Heart right ventricle (tissue), 16 donors: Measurements from ENCODE around the gene TP53I3. TPM values are rescaled to one million over a fixed set of nuclear protein-coding genes. Genes with fewer than 3 reads are reported as not detected.

Experiments
- ATAC-seq, 8 donors: fragments of 200-7000 bp; cut with Tn5 transposase; one replicate each; pipeline ENCODE4 v1.9.1; 2020; ENCODE audit warnings: mild to moderate bottlenecking in 8 of 8, moderate library complexity in 8 of 8, moderate number of reproducible peaks in 1 of 8
- DNase-seq, 2 donors: peaks; one replicate each; pipeline ENCODE4 v3.0.0-alpha.2; 2020
- H3K27ac ChIP-seq, 10 donors: fragments of 200-600 bp; sonication (generic) in 2 of 10; one replicate each; pipeline versions ENCODE4 v1.5.0 to v1.8.0; 2020 to 2022; ENCODE audit warnings: mild to moderate bottlenecking in 3 of 10
- H3K27me3 ChIP-seq, 7 donors: fragments of 200-600 bp; one replicate each; pipeline ENCODE4 v1.8.0; 2021 to 2022; ENCODE audit warnings: mild to moderate bottlenecking in 2 of 7
- H3K36me3 ChIP-seq, 9 donors: fragments of 200-600 bp; sonication (generic) in 1 of 9; one replicate each; pipeline versions ENCODE4 v1.5.0 to v1.8.0; 2020 to 2022; ENCODE audit warnings: mild to moderate bottlenecking in 2 of 9
- H3K4me1 ChIP-seq, 9 donors: fragments of 200-600 bp; sonication (generic) in 1 of 9; one replicate each; pipeline versions ENCODE4 v1.5.0 to v1.8.0; 2020 to 2022; ENCODE audit warnings: mild to moderate bottlenecking in 4 of 9
- H3K4me3 ChIP-seq, 10 donors: fragments of 200-600 bp; sonication (generic) in 2 of 10; one replicate each; pipeline versions ENCODE4 v1.5.0 to v1.8.0; 2020 to 2022; ENCODE audit warnings: mild to moderate bottlenecking in 7 of 10, moderate library complexity in 2 of 10
- H3K9me3 ChIP-seq, 11 donors: fragments of 200-600 bp in 10 of 11; sonication (generic) in 2 of 11; one replicate each; pipeline versions ENCODE4 v1.5.0 to v1.8.0; 2013 to 2022; ENCODE audit warnings: mild to moderate bottlenecking in 2 of 11, control low read depth in 1 of 11, moderate library complexity in 1 of 11
- CTCF ChIP-seq, 9 donors: fragments of 200-600 bp; sonication (generic) in 2 of 9; IDR thresholded peaks; one replicate each; pipeline versions ENCODE4 v1.5.0 to v1.8.0; 2021 to 2022; ENCODE audit warnings: antibody characterized with exemption in 9 of 9, mild to moderate bottlenecking in 5 of 9, moderate library complexity in 1 of 9
- WGBS, 2 donors: extraction: QIAGEN DNeasy Blood & Tissue Kit; methylation state at CpG; one replicate each; pipeline ENCODE4 v1.1.7; 2013; ENCODE audit warnings: inconsistent platforms in 1 of 2; 5-methylcytosine and 5-hydroxymethylcytosine counted together
- intact Hi-C, 10 donors: fragments of 100-400 bp; cut with DNase I; formaldehyde crosslinking; loops; one replicate each; pipeline versions ENCODE4 v1.11.1 to v1.14.2; 2022
- polyA plus RNA-seq, 2 donors: library from polyadenylated mRNA; stranded (reverse); fragments of 200-250 nt; gene quantifications; one replicate each; pipeline ENCODE4 v1.2.3, GENCODE V29; 2013
- total RNA-seq, 10 donors: library from RNA; stranded (reverse); fragmentation: NEBNext Ultra II Directional in 3 of 10; extraction: Animal tissue kit (Norgen Biotek cat#: 25700) in 3 of 10; gene quantifications; one replicate each; pipeline versions ENCODE4 v1.2.1 to v1.2.4, GENCODE V29; 2021 to 2023
- donor health status: Arrhythmogenic right ventricular cardiomyopathy.
- donor health status: ischemic (EF 13 %, LVEDD 7.1; RV severe dilation, severe dysfunction).
- donor health status: healthy with polysubstance abuse.
- donor health status: DM: no; HTN: yes; CAD: no.
- donor health status: DM: no; HTN: no; CAD: no.
- donor health status: ischemic (EF 25% LVEDD 6.9; RV normal size, moderate dysfunction).
- donor health status: ischemic (EF 25% LVEDD 5.7; RV mildly dilated, moderate dysfunction).
- donor health status: healthy.
- donor health status: DM: yes; HTN: yes; CAD: no.
- donor health status: Ischemic cardiomyopathy.
- donor health status: ischemic (EF 35%, LVEDD 5.7; RV mildly dilated, moderate dysfunction).
- donor health status: nonischemic (EF 11% LVEDD 7.7; RV severe dilation, severe dysfunction).
- donor health status: DM: yes; HTN: yes; CAD: no.
- donor health status: PGD.
- donor health status: ischemic (EF 29% LVEDD 5.4; RV normal size, mild dysfunction).
- donor health status: nonischemic (EF 23%, LVEDD 6.1; RV moderate dilation, normal function).

Gene TP53I3
- total and polyA plus RNA-seq, 12 donors = 8.7 to 18.3 (median 13.5) TPM

- TF ChIP-seq CTCF (IDR thresholded peaks at IDR 0.05) = no peak
- Histone ChIP-seq H3K27me3 (peaks cover 0 to 22% (median 0%) of the 10 kb centered on the region in 7 donors), H3K9me3 (no peaks in the 10 kb centered on the region), H3K27ac (peak overlapping the region in 9 of 10 donors; percentile 39 to 79 (median 58)), H3K36me3 (no peaks in the 10 kb centered on the region), H3K4me1 (peaks cover 0 to 38% (median 29%) of the 10 kb centered on the region in 9 donors), H3K4me3 (peak overlapping the region; percentile 59 to 93 (median 76))
- 3% methylated on average over 46 to 47 of the region's 47 CpGs for WGBS, 2 donors
- intact Hi-C loops = loop anchor here in 1 of 10 donors (10.0 kb wide), 1 partner anchor 116 kb away; no protein-coding TSS in a partner anchor
- ATAC-seq (peak in 6 of 8 donors; percentile 1 to 24 (median 6)), DNase-seq (peak; percentile 9 to 36)
Measured at GRCh38 chr2:24050041-24050979, 34.3 kb downstream of the TP53I3 start.

GRCh38 chr2:24049485-24050021, 35.1 kb downstream of the TP53I3 start, which contains the start of gene FKBP1B:
Gene FKBP1B (plus strand): TSS chr2:24049741. CDS start chr2:24049850, 109 bp downstream.
- H3K36me3 ChIP-seq = no peaks in the 10 kb centered on the region
- H3K27me3 ChIP-seq = peaks cover 0 to 22% (median 0%) of the 10 kb centered on the region in 7 donors
- WGBS, 2 donors = 1% methylated on average over 50 to 52 of the region's 52 CpGs
- intact Hi-C loops = loop anchor here in 3 of 10 donors (5.0 to 10.0 kb wide), 3 partner anchors 33 to 125 kb away; partner anchors contain the start of genes ATAD2B (in 1 of the 3) and TP53I3 (in 1 of the 3)
- ATAC-seq (peak; percentile 12 to 57 (median 34)), DNase-seq (peak; percentile 23 to 66)
- H3K9me3 ChIP-seq = no peaks in the 10 kb centered on the region
- peaks cover 0 to 38% (median 29%) of the 10 kb centered on the region in 9 donors for H3K4me1 ChIP-seq
- peak within 1 kb of the TSS in 9 of 10 donors; percentile 39 to 79 (median 58) for H3K27ac ChIP-seq
- H3K4me3 ChIP-seq = peak within 1 kb of the TSS; percentile 59 to 93 (median 76)
- TF ChIP-seq CTCF (IDR thresholded peaks at IDR 0.05) = no peak

- intact Hi-C loops = loop anchor here in 2 of 10 donors (5.0 to 10.0 kb wide), 2 partner anchors 33 to 124 kb away; partner anchors contain the start of genes ATAD2B (in 1 of the 2) and TP53I3 (in 1 of the 2)
Measured at GRCh38 chr2:24048769-24049484, 35.7 kb downstream of the TP53I3 start.

More at GRCh38 chr2:24048769-24049484, 35.7 kb downstream of the TP53I3 start:
- no peak for ATAC-seq
- Histone ChIP-seq H3K36me3 (no peaks in the 10 kb centered on the region), H3K27me3 (peaks cover 0 to 22% (median 0%) of the 10 kb centered on the region in 7 donors), H3K27ac (peak overlapping the region in 2 of 10 donors; percentile 44 to 68), H3K9me3 (no peaks in the 10 kb centered on the region), H3K4me1 (peaks cover 0 to 38% (median 29%) of the 10 kb centered on the region in 9 donors), H3K4me3 (peak overlapping the region; percentile 59 to 93 (median 76))
- no peak for DNase-seq
- TF ChIP-seq CTCF (IDR thresholded peaks at IDR 0.05) = no peak
- WGBS, 2 donors = 18 to 24% methylated on average over 23 of the region's 23 CpGs
